Ovary (tissue), 9 donors: ENCODE measurements around the gene ZNF99. TPM values are rescaled to one million over a fixed set of nuclear protein-coding genes. Genes with fewer than 3 reads are reported as not detected.
"Not testable (repeated sequence)": the region's sequence is repeated elsewhere in the genome, so short reads cannot be mapped to it uniquely, and the experiment has no call there.

ENCODE experiments used
- DNase-seq, 5 donors: peaks; one replicate each; pipeline ENCODE4 v3.0.0-alpha.2; 2019 to 2020
- H3K27ac ChIP-seq, 2 donors: fragments of 200-600 bp; one replicate each; pipeline versions ENCODE4 v1.5.1 to v1.8.0; 2019 to 2022
- H3K27me3 ChIP-seq: fragments of 200-600 bp; one replicate; pipeline ENCODE4 v1.8.0; 2022
- H3K36me3 ChIP-seq: fragments of 200-600 bp; sonication (generic); one replicate; pipeline ENCODE4 v1.5.1; 2019
- H3K4me1 ChIP-seq: one replicate; pipeline ENCODE4 v1.8.1; 2013; ENCODE audit warnings: mild to moderate bottlenecking, moderate library complexity; ENCODE audit not compliant: insufficient read depth
- H3K4me3 ChIP-seq: fragments of 200-600 bp; sonication (generic); one replicate; pipeline ENCODE4 v1.5.1; 2017
- H3K9me3 ChIP-seq, 2 donors: fragments of 200-600 bp in 1 of 2; sonication (generic) in 1 of 2; one replicate each; pipeline versions ENCODE4 v1.5.1 to v1.8.1; 2013 to 2019; ENCODE audit warnings: mild to moderate bottlenecking in 1 of 2, moderate library complexity in 1 of 2
- EP300 ChIP-seq: sonication (generic); formaldehyde crosslinking; IDR thresholded peaks from one replicate; pipeline ENCODE4 v1.6.1; 2017; ENCODE audit warnings: antibody characterized with exemption
- POLR2A ChIP-seq: fragments of 450-650 bp; IDR thresholded peaks from one replicate; pipeline ENCODE4 v1.6.1; 2017; ENCODE audit warnings: antibody characterized with exemption, mild to moderate bottlenecking, moderate library complexity
- WGBS, 3 donors: extraction: QIAGEN DNeasy Blood & Tissue Kit in 1 of 3; methylation state at CpG; one replicate each; pipeline versions ENCODE4 v1.1.5 to v1.1.7; 2013 to 2017; 5-methylcytosine and 5-hydroxymethylcytosine counted together
- intact Hi-C, 4 donors: fragments of 100-400 bp; cut with DNase I; formaldehyde crosslinking; loops; one replicate each; pipeline versions ENCODE4 v1.11.0 to v1.15.1; 2022 to 2023
- polyA plus RNA-seq, 2 donors: library from polyadenylated mRNA; stranded (reverse); fragments of 200-250 nt in 1 of 2; fragments of 350-450 nt in 1 of 2; fragmentation: Illumina TruSeq in 1 of 2; extraction: RNeasy Lipid Tissue Mini Kit (QIAGEN cat#74804) in 1 of 2; gene quantifications; one replicate each; pipeline ENCODE4 v1.2.3, GENCODE V29; 2013 to 2014
- small RNA-seq: library from RNA; depleted of rRNA; stranded (forward); fragments of <200 nt; gene quantifications from one replicate; pipeline ENCODE3, GENCODE V24; 2016
- total RNA-seq, 7 donors: library from RNA; depleted of rRNA in 2 of 7; stranded (reverse); fragments of >200 nt in 2 of 7; fragmentation: NEBNext Ultra II Directional in 3 of 7; extraction: Animal tissue kit (Norgen Biotek cat#: 25700) in 3 of 7; gene quantifications; one replicate each; pipeline versions ENCODE4 v1.1.0 to v1.2.4, GENCODE V29; 2016 to 2023
- TF ChIP-seq, protein P1 (sequence below), 3 donors: fragments of 450-650 bp in 2 of 3; fragments of 200-600 bp in 1 of 3; IDR thresholded peaks; one replicate each; pipeline versions ENCODE4 v1.5.1 to v1.8.0; 2016 to 2022; ENCODE audit warnings: antibody characterized with exemption in 3 of 3, mild to moderate bottlenecking in 1 of 3
- donor health status: DM: no; HTN: no; CAD: no; lungs with moderate emphysema.
- donor health status: DM: no; HTN: no; CAD: no.
- donor health status: Bipolar disorder and iron deficiency.
- donor health status: DM: yes; HTN: yes; CAD: no.
- donor health status: DM: no; HTN: no; CAD: no.
- donor health status: DM: yes; HTN: yes; CAD: no.

The ZNF99 gene
- total and polyA plus RNA-seq, 9 donors, result 0.03 to 0.52 (median 0.27) TPM; not detected in 1

DNA sequence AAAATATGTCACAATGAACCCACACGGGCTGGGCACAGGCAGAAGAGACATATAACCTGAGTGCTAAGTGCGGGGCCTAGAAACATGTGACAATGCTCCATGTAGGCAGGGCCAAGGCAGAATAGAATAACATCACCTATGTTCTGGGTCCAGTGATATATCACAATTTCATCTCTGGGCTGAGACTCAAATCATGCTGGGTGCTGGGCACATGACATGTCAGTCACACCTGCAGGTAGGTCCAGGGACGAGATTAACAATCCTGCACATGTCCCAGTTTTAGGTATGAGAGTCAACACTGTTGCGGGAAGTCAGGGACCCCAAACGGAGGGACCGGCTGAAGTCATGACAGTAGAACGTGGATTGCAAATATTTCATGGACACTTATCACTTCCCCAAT, 50.3 kb downstream of the ZNF99 start:
- TF ChIP-seq EP300 (no peak), POLR2A (no peak)
- TF ChIP-seq, protein P1, sequence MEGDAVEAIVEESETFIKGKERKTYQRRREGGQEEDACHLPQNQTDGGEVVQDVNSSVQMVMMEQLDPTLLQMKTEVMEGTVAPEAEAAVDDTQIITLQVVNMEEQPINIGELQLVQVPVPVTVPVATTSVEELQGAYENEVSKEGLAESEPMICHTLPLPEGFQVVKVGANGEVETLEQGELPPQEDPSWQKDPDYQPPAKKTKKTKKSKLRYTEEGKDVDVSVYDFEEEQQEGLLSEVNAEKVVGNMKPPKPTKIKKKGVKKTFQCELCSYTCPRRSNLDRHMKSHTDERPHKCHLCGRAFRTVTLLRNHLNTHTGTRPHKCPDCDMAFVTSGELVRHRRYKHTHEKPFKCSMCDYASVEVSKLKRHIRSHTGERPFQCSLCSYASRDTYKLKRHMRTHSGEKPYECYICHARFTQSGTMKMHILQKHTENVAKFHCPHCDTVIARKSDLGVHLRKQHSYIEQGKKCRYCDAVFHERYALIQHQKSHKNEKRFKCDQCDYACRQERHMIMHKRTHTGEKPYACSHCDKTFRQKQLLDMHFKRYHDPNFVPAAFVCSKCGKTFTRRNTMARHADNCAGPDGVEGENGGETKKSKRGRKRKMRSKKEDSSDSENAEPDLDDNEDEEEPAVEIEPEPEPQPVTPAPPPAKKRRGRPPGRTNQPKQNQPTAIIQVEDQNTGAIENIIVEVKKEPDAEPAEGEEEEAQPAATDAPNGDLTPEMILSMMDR (IDR thresholded peaks at IDR 0.05), result no peak
- intact Hi-C loops, result no loop called here
- WGBS, 3 donors, result 74 to 84% (median 76%) methylated on average over 7 of the region's 7 CpGs
- DNase-seq, result no peak
- Histone ChIP-seq H3K9me3 (peaks cover 0 to 5% of the 10 kb centered on the region in 2 donors), H3K27ac (no peak overlapping the region), H3K4me1 (no peaks in the 10 kb centered on the region), H3K4me3 (no peak overlapping the region), H3K27me3 (no peaks in the 10 kb centered on the region), H3K36me3 (no peaks in the 10 kb centered on the region)

DNA sequence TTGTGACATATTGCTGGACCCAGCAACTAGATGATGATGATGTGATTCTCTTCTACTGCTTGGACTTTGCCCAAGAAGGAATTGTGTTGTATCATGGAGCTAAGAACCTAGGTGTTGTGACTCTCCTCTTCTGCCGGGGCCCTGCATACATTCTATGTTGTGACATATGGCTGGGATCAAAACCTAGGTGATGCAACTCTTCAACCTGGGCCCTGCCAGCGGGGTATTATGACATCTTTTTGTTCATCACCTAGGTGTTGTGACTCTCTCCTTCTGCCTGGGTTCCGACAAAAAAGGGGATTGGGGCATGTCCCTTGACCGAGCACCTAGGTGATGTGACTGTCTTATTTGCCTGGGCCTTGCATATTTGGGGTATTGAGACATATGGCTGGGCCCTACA, 55.7 kb downstream of the ZNF99 start:
- intact Hi-C loops, H3K27me3 ChIP-seq, H3K9me3 ChIP-seq, H3K36me3 ChIP-seq, H3K27ac ChIP-seq, H3K4me3 ChIP-seq, DNase-seq, H3K4me1 ChIP-seq: not testable (repeated sequence)
- WGBS, 3 donors, result 80 to 90% (median 86%) methylated on average over 4 of the region's 4 CpGs

DNA sequence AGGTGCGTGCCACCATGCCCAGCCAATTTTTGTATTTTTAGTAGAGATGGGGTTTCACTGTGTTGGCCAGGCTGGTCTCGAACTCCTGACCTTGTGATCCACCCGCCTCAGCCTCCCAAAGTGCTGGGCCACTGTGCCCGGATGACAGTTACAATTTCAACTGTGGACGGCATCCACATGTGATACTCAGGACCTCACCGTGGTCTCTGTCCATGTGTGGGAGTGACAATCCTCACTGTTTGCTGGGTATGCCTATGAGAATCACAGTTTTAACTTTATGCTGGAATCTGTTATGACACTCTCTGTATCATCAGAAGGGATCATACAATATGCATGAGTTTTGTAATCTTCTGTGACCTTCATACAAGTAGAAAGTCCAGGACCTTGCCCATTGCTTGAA, 62.4 kb downstream of the ZNF99 start:
- H3K4me1 ChIP-seq, DNase-seq, H3K4me3 ChIP-seq, H3K27ac ChIP-seq, intact Hi-C loops, H3K9me3 ChIP-seq, H3K36me3 ChIP-seq, H3K27me3 ChIP-seq: not testable (repeated sequence)
- 85 to 95% (median 89%) methylated on average over 5 to 6 of the region's 6 CpGs for WGBS, 3 donors

DNA sequence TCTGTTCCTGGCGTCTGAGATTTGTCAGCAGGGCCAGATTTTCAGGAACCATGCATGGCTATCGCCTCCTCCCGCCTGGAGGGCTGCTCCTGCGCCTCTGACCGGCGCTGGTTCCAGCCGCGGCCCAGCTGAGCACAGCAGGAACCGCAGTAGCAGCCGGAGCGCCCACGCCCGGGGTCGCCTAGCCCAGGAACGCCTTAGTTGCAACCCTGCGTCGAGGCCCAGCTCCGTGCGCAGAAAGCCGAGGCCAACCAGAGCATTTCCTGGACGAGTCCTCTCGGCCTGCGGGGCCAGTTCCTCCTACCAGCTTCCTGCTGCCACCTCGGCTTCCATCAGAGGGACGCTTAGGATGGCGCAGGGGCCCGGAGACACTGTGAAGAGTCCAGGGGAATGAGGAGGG, 75.0 kb downstream of the ZNF99 start:
- TF ChIP-seq, protein P1 (IDR thresholded peaks at IDR 0.05), result no peak
- TF ChIP-seq EP300, result no peak
- TF ChIP-seq POLR2A, result no peak
- 15 to 26% (median 23%) methylated on average over 27 of the region's 27 CpGs for WGBS, 3 donors
- Histone ChIP-seq H3K4me3 (no peak overlapping the region), H3K4me1 (no peaks in the 10 kb centered on the region), H3K9me3 (no peaks in the 10 kb centered on the region), H3K27ac (no peak overlapping the region), H3K27me3 (peaks cover 3% of the 10 kb centered on the region), H3K36me3 (no peaks in the 10 kb centered on the region)
- intact Hi-C loops, result no loop called here
- DNase-seq, result no peak

DNA sequence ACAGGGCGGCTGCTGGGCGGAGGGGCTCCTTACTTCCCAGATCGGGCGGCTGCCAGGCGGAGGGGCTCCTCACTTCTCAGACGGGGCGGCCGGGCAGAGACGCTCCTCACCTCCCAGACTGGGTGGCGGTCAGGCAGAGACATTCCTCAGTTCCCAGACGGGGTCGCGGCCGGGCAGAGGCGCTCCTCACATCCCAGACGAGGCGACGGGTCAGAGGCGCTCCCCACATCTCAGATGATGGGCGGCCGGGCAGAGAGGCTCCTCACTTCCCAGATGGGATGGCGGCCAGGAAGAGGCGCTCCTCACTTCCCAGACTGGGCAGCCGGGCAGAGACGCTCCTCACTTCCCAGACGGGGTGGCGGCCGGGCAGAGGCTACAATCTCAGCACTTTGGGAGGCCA, 80.9 kb downstream of the ZNF99 start:
- H3K27ac ChIP-seq, H3K9me3 ChIP-seq, DNase-seq, H3K4me1 ChIP-seq, H3K27me3 ChIP-seq, H3K36me3 ChIP-seq, H3K4me3 ChIP-seq, intact Hi-C loops: not testable (repeated sequence)
- 92 to 100% (median 96%) methylated on average over 15 to 28 of the region's 28 CpGs for WGBS, 3 donors

DNA sequence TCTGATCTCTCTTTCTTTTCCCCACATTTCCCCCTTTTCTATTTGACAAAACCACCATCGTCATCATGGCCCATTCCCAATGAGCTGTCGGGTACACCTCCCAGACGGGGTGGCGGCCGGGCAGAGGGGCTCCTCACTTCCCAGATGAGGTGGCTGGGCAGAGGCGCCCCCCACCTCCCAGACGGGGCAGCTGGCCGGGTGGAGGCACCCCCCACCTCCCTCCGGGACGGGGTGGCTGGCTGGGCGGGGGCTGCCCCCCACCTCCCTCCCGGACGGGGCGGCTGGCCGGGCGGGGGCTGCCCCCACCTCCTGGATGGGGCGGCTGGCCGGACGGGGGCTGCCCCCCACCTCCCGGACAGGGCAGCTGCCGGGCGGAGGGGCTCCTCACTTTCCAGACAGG, 81.3 kb downstream of the ZNF99 start:
- H3K36me3 ChIP-seq, H3K4me1 ChIP-seq, H3K9me3 ChIP-seq, intact Hi-C loops, H3K27ac ChIP-seq, DNase-seq, H3K4me3 ChIP-seq, H3K27me3 ChIP-seq: not testable (repeated sequence)
- WGBS, 3 donors, result 92 to 95% (median 93%) methylated on average over 14 to 22 of the region's 22 CpGs

Small RNA genes lying within 50 kb of the gene (small RNA-seq; reads per million reads assigned to genes)
- gene AC008626.1 (not detected), gene AC008626.2 (not detected)

Other genes with a start within 250 kb of the ZNF99 start
- gene ZNF492, start 149.8 kb downstream of the ZNF99 start, total RNA-seq, result 1 to 10 TPM in 1 of 7 donors, under 1 TPM in 6; 0.37 to 1.4 (median 0.60) TPM
- gene ZNF492, start 149.8 kb downstream of the ZNF99 start, polyA plus RNA-seq, result under 1 TPM; 0.31 to 0.43 TPM
- not detected for gene ZNF723, start 48.1 kb upstream of the ZNF99 start, total RNA-seq
- not detected for gene ZNF723, start 48.1 kb upstream of the ZNF99 start, polyA plus RNA-seq
- gene ZNF728, start 219.0 kb upstream of the ZNF99 start, total RNA-seq, result 10 to 100 TPM in 1 of 7 donors, 1 to 10 TPM in 6; 2.2 to 10.3 (median 5.8) TPM
- 1 to 10 TPM in 1 of 2 donors, under 1 TPM in 1; 0.67 to 1.2 TPM for gene ZNF728, start 219.0 kb upstream of the ZNF99 start, polyA plus RNA-seq